GM19395 (cell line): ENCODE data around the gene CELSR3.

Experiments used
- ATAC-seq: cut with Tn5 transposase; IDR thresholded peaks from one replicate; pipeline ENCODE4 v1.9.1; 2021; ENCODE audit warnings: mild to moderate bottlenecking, moderate library complexity; ENCODE audit not compliant: unreplicated experiment

CELSR3 gene

GRCh38 chr3:48688032-48688736 lies 25.5 kb upstream of the CELSR3 start:
- ATAC-seq: no peak

- no peak for ATAC-seq
Measured at GRCh38 chr3:48687220-48687678, 24.6 kb upstream of the CELSR3 start.

DNA sequence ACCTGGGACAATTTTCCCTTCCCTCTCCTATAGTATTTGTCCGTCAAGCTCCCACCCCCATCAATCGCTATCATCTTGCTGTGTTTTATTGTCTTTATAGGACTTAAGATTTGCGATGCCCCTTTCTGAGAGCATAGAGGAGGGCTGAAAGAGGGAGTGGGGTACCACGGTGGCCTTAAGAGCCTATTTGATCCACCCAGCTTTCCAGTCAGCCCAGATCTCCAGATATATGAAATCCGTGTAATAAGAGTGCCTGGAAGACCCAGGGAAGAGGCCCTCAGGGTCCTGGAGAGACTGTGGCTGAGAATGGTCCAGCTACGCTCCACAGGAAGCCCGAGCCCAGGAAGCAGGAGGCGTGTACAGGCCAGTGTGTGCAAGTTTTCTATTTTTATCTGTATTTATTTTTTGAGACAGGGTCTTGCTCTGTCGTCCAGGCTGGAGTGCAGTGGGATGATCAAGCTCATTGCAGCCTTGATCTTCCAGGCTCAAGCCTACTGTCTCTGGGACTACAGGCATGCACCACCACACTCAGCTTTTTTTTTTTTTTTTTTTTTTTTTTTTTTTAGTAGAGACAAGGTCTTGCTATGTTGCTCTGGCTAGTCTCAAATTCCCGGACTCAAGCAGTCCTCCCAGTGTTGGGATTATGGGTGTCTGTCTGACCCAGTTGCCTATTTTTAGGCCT lies 24.0 kb upstream of the CELSR3 start:
- no peak for ATAC-seq

- peak; percentile 76 for ATAC-seq
Measured at GRCh38 chr3:48685603-48686511, 23.2 kb upstream of the CELSR3 start, which contains the start of gene NCKIPSD. Gene NCKIPSD (minus strand): TSS chr3:48685915. CDS start chr3:48685807, 108 bp downstream.

DNA sequence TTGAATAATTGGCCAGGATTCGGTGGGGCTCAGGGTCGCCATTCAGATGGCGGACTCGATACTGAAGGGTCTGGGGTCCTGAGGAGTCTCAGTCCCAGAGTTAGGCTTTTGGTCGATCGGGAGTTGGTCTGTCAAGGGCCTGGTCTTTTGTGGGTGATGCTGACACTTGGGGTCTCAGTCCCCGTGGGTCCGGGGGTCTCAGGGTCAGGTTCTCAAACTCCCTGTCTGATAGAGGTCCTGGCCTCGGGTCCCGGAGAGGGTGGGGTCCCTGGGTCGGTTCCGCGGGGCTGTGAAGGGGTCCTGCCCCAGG lies 22.6 kb upstream of the CELSR3 start:
- ATAC-seq: no peak

DNA sequence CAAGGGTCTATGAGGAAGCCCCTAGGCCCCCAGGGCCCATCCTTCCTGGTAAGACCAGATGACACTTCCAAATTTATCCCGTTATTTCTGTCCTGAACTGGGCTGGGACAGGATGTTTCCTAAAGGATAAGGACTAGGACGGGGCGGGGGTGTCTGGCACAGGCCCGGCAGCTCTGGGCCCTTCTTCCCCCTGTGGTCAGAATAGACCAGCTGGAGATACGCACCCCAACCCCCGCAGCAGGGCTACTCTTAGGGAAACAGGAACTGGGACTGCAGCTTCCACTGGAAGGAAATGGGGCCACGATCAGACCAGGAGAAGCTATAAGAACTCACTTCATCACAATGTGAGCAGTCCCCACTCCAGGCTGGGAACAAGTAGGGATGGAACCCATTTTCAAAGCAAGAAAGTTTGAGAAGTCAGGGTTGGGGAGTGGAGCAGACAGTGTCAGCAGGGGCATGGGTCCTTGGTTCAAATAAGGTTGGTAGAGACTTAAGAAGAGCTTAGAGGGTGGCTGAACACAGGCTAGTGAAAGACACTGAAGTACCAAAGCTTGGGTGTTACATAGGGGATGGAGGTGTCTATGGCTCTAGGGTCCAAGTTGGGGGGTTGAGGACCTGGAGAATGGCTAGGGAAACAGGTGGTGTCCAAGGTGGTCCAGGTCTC lies 21.9 kb upstream of the CELSR3 start:
- ATAC-seq: no peak

DNA sequence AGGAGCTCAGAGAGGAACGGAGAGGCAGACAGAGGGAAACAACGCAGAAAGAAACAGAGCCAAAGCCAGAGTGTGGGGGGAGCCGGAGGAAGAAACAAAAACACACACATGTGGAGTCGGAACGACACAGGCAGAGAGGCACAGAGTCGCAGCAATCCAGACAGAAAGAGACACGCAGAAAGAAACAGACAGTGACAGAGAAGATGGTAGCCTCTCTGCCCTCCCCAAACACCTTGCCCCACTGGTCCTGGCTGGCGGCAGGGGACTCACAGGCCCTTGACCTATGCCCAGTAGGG lies 21.3 kb upstream of the CELSR3 start:
- ATAC-seq: no peak

GRCh38 chr3:48682786-48683185 lies 20.1 kb upstream of the CELSR3 start:
- ATAC-seq: no peak

GRCh38 chr3:48681974-48682610 lies 19.4 kb upstream of the CELSR3 start:
- no peak for ATAC-seq

DNA sequence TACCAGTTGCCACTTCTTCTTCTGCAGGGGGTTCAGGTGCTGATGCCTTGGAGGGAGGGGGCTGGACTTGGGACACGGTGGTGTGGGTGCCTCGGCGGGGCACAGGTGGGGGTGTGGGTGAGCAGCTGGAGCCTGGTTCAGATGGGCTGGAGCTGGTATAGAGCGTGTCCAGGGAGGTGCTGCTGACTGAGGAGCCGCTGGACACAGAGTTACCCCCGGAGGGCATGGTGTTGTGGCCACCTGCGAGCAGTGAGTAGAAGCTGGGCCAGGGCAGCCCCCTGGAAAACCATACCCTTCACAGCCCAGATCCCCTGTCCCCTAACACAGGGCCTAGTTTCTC lies 18.8 kb upstream of the CELSR3 start:
- ATAC-seq: no peak

- ATAC-seq: no peak
Measured at GRCh38 chr3:48680811-48681540, 18.3 kb upstream of the CELSR3 start.

GRCh38 chr3:48679411-48680391 lies 17.0 kb upstream of the CELSR3 start:
- ATAC-seq: no peak

DNA sequence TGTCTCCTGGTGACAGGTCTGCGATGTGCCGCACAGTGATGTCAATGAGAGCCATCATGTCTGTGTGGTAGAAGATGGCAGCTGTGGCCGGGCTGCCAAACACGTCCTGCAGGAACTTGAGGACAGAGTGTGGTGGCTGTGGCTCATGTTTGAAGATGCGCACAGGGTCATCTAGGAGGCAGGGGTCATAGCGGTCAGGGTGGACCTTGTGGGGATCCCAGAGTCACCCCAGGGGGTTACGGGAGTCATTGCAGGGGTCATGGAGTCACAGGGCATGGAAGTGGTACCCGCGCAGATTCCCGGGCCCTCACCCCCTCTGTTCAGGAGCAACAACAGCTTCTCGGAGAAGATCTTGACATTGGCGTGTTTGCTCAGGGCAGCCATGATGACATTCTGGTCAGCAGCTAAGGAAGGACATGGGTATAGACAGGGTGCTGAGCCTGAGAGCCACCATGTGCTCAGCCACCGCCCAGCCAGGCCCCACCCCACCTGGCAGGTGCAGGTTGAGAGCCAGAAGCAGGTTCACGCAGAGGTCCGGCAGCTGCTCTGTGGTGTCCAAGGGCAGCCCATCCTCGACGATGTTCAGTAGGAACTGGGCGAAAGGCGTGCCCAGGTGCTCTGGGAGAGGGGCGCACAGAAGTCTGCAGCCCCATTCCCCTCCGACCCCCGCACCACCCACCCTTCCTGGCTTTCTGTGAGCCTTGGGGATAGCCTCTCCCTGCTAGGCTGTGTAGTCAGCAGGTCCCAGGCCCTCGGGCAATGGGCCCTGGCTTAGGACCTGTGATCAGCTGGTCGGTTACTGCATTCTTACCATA lies 16.1 kb upstream of the CELSR3 start:
- ATAC-seq: no peak

DNA sequence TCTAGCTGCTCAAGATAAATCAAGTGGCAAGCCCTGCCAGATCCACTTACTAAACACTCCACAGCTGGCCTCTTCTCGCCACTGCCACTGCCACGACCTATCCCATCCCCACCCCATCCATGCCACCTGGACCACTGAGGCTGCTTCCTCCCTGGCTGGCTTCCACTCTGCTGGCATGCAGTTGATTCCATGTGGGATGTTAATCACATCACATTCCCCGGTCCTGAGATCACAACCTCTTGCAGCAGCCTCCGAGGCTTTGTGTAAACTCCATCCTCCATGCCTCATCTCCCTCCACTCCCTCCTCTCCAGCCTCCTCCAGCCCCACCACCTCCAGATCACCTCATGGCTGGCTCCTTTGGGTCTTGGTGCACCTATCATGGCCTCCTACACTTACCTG lies 15.4 kb upstream of the CELSR3 start:
- ATAC-seq: no peak

- no peak for ATAC-seq
Measured at GRCh38 chr3:48674505-48674904, 11.8 kb upstream of the CELSR3 start.

- no peak for ATAC-seq
Measured at GRCh38 chr3:48672522-48672921, 9.8 kb upstream of the CELSR3 start.

DNA sequence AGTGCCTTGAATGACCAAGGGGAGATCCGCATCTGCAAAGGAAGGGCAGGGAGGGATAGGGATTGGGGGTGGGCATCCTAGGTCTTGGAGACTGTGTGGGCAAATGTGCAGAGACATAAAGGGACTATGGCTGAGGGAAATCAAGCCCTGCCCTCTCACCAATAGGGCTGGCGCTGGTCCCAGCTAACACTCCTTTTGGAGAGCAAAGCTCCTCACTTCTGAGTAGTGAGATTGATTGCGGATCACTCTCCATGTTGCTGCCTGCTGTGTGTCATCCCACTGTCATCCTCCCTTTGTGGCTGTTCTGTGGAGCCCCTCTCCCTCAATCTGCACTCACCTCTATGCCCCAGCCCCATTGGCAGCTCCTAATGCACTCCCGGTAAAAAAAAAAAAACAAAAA lies 2.2 kb upstream of the CELSR3 start:
- no peak for ATAC-seq

GRCh38 chr3:48664313-48664644 lies 1.6 kb upstream of the CELSR3 start:
- ATAC-seq: no peak
